SH-SY5Y (cell line): ENCODE data around the gene GNB4.

ENCODE experiments used
- GATA2 ChIP-seq: IDR thresholded peaks from 2 replicates; pipeline ENCODE4 v1.6.1; 2011; ENCODE audit warnings: mild to moderate bottlenecking, low read depth, low read length
- GATA3 ChIP-seq: IDR thresholded peaks from 2 replicates; pipeline ENCODE4 v1.6.1; 2011; ENCODE audit warnings: low read depth, mild to moderate bottlenecking, low read length, moderate library complexity

- TF ChIP-seq GATA3 (no peak), GATA2 (no peak)
Observed at GRCh38 chr3:179488213-179488612, 36.9 kb upstream of the GNB4 start.
